ENCODE results near the gene DCTPP1.

The DCTPP1 gene

DNA sequence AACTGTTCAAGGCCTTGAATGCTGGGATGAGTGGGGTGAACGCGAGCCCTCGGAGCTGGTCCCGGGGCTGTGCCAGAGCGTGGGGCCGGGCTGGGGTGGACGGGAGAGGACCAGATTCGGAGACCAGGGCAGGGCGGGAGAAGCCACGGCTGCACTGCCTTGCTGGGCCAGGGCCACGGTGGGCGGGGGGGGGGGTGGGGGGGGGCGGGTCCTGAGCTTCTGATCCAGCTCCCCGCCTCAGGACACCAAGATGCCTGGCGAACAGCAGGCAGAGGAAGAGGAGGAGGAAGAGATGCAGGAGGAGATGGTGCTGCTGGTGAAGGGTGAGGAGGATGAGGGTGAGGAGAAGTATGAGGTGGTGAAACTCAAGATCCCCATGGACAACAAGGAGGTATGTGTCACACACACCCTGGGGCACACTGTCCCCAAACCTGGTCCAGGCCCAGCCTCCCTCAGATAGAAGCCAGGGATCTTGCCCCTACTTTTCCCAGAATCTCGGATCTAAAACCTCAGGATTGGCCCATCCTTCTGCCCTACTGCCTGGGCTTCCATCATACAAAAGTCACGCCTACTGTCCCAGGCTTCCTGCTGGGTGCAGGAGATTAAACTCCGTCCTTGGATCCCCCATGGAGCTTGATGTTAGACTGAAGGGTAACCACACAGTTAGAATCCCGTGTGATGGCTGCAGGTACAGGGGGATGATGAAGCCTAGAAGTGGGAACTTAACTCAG lies 21.9 kb downstream of the DCTPP1 start:
- H3K27ac ChIP-seq, result peak overlapping the region; percentile 76
- TF ChIP-seq, protein P1, sequence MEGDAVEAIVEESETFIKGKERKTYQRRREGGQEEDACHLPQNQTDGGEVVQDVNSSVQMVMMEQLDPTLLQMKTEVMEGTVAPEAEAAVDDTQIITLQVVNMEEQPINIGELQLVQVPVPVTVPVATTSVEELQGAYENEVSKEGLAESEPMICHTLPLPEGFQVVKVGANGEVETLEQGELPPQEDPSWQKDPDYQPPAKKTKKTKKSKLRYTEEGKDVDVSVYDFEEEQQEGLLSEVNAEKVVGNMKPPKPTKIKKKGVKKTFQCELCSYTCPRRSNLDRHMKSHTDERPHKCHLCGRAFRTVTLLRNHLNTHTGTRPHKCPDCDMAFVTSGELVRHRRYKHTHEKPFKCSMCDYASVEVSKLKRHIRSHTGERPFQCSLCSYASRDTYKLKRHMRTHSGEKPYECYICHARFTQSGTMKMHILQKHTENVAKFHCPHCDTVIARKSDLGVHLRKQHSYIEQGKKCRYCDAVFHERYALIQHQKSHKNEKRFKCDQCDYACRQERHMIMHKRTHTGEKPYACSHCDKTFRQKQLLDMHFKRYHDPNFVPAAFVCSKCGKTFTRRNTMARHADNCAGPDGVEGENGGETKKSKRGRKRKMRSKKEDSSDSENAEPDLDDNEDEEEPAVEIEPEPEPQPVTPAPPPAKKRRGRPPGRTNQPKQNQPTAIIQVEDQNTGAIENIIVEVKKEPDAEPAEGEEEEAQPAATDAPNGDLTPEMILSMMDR (conservative IDR thresholded peaks at IDR 0.05; ENCODE audit: low read depth), result no peak
- ChIA-PET POLR2A (ENCODE audit: low non-redundant PET) (interaction anchor here (0.8 kb wide), 1 partner anchor 37 kb away, joined by 4 read pairs; no protein-coding TSS in a partner anchor), CTCF (interaction anchor here (0.8 to 1.2 kb wide), 2 partner anchors 11 to 30 kb away, joined by 3 to 5 read pairs; no protein-coding TSS in a partner anchor)
- no peak for DNase-seq (ENCODE audit: low spot score)

DNA sequence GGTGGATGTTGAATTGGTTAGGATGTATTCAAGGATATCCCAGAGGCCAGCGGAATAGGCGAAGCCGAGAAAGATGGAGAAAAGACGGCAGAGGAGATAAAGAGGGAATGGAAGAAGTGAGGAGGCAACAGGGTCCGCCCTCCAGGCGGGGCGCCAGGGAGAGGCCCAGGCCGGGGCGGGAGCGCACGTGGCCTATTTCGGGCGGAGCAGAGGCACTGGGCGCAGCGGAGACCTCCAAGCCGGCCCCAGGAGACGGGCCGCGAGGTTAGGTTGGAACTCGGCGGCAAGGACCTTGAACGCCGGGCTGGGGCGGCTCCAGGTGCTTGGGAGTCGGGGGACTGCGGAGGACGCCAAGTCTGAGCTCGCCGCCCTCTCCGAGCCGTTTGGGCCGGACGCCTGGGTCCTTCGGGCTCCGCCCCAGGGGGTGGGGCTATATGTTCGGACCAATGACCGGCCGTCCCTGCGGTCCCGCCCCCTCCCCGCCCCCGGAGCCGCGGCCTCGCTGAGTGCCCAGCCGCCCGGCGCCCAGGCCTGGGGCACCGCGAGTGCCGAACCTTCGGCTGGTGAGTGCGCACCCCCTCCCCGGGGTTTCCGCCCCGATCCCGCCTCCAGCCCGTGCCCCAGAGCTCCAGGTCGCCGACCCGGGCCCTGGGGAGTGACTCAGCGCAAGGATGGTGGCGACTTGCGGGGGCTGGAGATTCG lies 22.6 kb downstream of the DCTPP1 start, which contains the start of gene ZNF771:
ZNF771 (plus strand) TSS at position 505 of the 702 bp plus-strand sequence. CDS start 448 bp downstream, outside the sequence.
- CTCF ChIA-PET, result interaction anchor here (0.7 to 1.2 kb wide), 3 partner anchors 11 to 331 kb away, joined by 3 to 5 read pairs (median 4); no protein-coding TSS in a partner anchor
- peak; percentile 86 for DNase-seq (ENCODE audit: low spot score)
- TF ChIP-seq, protein P1 (conservative IDR thresholded peaks at IDR 0.05; ENCODE audit: low read depth), result no peak
- peak within 1 kb of the TSS; percentile 76 for H3K27ac ChIP-seq
- POLR2A ChIA-PET (ENCODE audit: low non-redundant PET), result interaction anchor here (0.5 to 0.8 kb wide), 2 partner anchors 36 to 44 kb away, joined by 3 to 4 read pairs; no protein-coding TSS in a partner anchor

DNA sequence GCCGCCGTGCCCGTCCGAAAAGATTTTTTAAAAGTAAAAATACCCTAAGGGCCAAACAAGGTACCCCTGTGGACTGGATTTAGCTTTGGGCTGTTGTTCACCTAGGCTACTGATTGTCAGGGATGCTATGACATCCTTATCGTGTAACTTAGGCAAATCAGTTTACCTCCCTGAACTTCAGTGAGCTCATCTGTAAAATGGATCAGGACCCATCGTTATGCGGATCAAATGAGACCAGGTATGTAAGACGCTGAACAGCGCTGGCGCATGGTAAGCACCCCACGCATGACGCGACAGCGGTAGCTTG lies 23.1 kb downstream of the DCTPP1 start:
- DNase-seq (ENCODE audit: low spot score), result no peak
- H3K27ac ChIP-seq, result peak overlapping the region; percentile 76
- ChIA-PET POLR2A (ENCODE audit: low non-redundant PET) (interaction anchor here (0.5 kb wide), 1 partner anchor 43 kb away, joined by 3 read pairs; no protein-coding TSS in a partner anchor), CTCF (interaction anchor here (0.7 to 1.2 kb wide), 3 partner anchors 12 to 330 kb away, joined by 3 to 5 read pairs (median 4); no protein-coding TSS in a partner anchor)
- TF ChIP-seq, protein P1 (conservative IDR thresholded peaks at IDR 0.05; ENCODE audit: low read depth), result no peak

DNA sequence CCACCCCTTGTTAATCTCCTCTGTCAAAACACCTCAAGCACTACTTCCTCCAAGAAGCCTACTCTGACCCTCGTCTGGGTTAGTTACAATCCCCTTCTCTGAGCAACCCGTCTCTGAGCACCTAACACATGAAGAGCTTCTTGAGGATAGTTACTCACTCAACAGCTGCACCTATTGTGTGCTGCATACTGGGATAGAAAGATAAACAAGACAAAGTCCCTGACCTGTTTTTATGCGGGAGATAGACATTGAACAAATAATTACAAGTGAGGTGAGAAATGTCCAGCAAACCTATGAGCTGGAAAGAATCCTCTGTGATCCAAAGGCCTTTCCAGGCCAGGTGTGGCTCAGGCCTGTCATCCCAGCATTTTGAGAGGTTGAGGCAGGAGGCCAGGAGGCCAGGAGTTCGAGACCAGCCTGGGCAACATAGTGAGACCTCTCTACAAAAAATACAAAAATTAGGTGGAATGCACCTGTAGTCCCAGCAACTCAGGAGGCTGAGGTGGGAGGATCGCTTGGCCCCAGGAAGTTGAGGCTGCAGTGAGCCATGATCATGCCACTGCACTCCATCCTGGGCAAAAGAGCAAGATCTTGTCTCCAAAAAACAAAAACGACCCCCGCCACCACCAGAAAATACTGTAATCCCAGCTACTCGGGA lies 27.9 kb downstream of the DCTPP1 start:
- no peak overlapping the region for H3K27ac ChIP-seq
- DNase-seq (ENCODE audit: low spot score), result no peak
- ChIA-PET CTCF (no interaction called here), POLR2A (ENCODE audit: low non-redundant PET) (no interaction called here)
- TF ChIP-seq, protein P1 (conservative IDR thresholded peaks at IDR 0.05; ENCODE audit: low read depth), result no peak

DNA sequence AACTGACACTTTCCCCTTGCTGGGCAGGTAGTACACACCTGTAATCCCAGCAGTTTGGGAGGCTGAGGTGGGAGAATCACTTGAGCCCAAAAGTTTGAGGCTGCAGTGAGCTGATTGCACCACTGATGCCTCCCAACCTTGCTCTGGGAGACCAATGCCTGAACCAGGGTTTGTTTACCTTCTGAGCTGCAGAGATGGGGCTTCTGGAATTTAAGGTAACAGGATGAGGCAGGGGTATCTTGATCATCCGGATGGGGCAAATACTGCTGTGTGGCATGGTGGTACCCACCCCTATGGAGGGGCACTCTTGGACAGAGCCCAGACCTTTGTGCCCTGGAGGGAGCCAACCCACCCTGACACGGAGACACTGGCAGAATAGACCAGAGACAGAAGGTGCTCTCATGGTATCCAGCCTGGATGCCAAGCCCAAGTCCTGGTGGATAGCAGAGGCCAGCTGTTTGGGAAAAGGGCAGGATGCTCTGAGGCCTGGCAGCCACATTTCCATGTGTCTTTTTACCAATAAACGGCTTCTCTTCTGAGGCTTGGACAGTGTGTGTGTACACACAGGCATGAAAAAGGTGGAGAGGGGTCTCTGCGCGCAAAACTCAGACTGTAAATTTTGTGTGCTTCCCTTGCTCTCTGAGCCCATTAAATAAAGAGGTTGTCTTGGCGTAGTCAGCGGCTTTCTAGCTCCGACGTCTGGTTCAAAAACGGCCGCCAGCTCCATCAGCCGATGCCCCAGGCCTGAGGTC lies 30.2 kb downstream of the DCTPP1 start:
- ChIA-PET POLR2A (ENCODE audit: low non-redundant PET) (no interaction called here), CTCF (interaction anchor here (1.0 kb wide), 1 partner anchor 10 kb away, joined by 3 read pairs; no protein-coding TSS in a partner anchor)
- no peak for DNase-seq (ENCODE audit: low spot score)
- TF ChIP-seq, protein P1 (conservative IDR thresholded peaks at IDR 0.05; ENCODE audit: low read depth), result no peak
- peak overlapping the region; percentile 96 for H3K27ac ChIP-seq
